Upper lobe of left lung (tissue), 4 donors: Measurements from ENCODE around the gene CA10.

Experiments used
- EP300 ChIP-seq, 4 donors: sonication (generic); formaldehyde crosslinking; IDR thresholded peaks; one replicate each; pipeline ENCODE4 v1.5.1; 2017; ENCODE audit warnings: antibody characterized with exemption in 4 of 4, control low read depth in 2 of 4
- POLR2A ChIP-seq, 4 donors: fragments of 450-650 bp; IDR thresholded peaks; one replicate each; pipeline ENCODE4 v1.5.1; 2016 to 2017; ENCODE audit warnings: antibody characterized with exemption in 4 of 4, mild to moderate bottlenecking in 2 of 4
- POLR2AphosphoS5 ChIP-seq, 2 donors: sonication (generic); formaldehyde crosslinking; IDR thresholded peaks; one replicate each; pipeline ENCODE4 v1.5.1; 2017; ENCODE audit warnings: antibody characterized with exemption in 2 of 2
- TF ChIP-seq, protein P1 (sequence below), 6 experiments: fragments of 450-650 bp in 4 of 6; fragments of 200-600 bp in 2 of 6; sonication (generic) in 2 of 6; IDR thresholded peaks; one replicate each; pipeline ENCODE4 v1.5.1; 2016 to 2019; ENCODE audit warnings: antibody characterized with exemption in 6 of 6

GRCh38 chr17:51799240-51799639, 359.3 kb downstream of the CA10 start:
- TF ChIP-seq POLR2A (IDR thresholded peaks at IDR 0.05) (no peak), POLR2AphosphoS5 (IDR thresholded peaks at IDR 0.05) (no peak), EP300 (IDR thresholded peaks at IDR 0.05) (no peak)
- TF ChIP-seq, protein P1, sequence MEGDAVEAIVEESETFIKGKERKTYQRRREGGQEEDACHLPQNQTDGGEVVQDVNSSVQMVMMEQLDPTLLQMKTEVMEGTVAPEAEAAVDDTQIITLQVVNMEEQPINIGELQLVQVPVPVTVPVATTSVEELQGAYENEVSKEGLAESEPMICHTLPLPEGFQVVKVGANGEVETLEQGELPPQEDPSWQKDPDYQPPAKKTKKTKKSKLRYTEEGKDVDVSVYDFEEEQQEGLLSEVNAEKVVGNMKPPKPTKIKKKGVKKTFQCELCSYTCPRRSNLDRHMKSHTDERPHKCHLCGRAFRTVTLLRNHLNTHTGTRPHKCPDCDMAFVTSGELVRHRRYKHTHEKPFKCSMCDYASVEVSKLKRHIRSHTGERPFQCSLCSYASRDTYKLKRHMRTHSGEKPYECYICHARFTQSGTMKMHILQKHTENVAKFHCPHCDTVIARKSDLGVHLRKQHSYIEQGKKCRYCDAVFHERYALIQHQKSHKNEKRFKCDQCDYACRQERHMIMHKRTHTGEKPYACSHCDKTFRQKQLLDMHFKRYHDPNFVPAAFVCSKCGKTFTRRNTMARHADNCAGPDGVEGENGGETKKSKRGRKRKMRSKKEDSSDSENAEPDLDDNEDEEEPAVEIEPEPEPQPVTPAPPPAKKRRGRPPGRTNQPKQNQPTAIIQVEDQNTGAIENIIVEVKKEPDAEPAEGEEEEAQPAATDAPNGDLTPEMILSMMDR (IDR thresholded peaks at IDR 0.05) = no peak
